ENCODE results near the gene DCTN1.

The DCTN1 gene

DNA sequence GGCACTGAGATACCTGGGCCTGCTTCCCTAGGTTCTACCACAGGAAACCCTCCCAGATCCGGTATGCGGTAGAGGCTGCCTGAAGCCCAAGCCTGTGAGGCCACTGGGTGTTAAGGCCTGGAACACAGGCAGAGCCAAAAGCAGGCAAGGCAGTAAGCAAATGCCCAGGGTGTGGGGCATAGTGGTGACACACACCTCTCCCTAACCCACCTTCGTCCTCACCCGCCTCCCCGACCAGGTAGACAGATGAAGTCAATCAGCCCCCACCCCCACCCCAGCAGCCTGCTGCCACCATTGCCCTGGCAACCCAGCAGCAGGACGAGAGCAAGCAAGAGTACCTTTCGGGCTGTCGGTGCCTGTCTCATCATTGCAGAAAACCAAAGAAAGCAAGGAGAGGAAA, 6.1 kb downstream of the DCTN1 start:
- Histone ChIP-seq H2AK5ac (ENCODE audit: low read length) (no peak overlapping the region), H2BK120ac (ENCODE audit: low read depth, low read length) (no peak overlapping the region), H2BK15ac (replicated peaks; ENCODE audit: low read depth) (no peak overlapping the region), H3K4me3 (ENCODE audit: low read length) (no peak overlapping the region), H4K5ac (ENCODE audit: low read length) (no peak overlapping the region), H3K27me3 (ENCODE audit: insufficient read depth, low read length, poor library complexity) (no peaks in the 10 kb centered on the region), H4K8ac (ENCODE audit: low read depth, low read length) (no peak overlapping the region), H3K4me1 (ENCODE audit: control insufficient read depth, low read depth, low read length) (peaks cover 17% of the 10 kb centered on the region), H3K79me1 (ENCODE audit: low read length) (peaks cover 33% of the 10 kb centered on the region), H3K9ac (ENCODE audit: low read length) (peak overlapping the region; percentile 64), H3K79me2 (ENCODE audit: control insufficient read depth, insufficient read depth, low read length) (peaks cover 13% of the 10 kb centered on the region), H3K23ac (ENCODE audit: low read length) (no peak overlapping the region), H3K56ac (ENCODE audit: low read length) (peak overlapping the region; percentile 65), H3K4me2 (ENCODE audit: low read length) (peak overlapping the region; percentile 82), H3K4ac (ENCODE audit: low read depth, low read length) (no peak overlapping the region), H3K36me3 (ENCODE audit: control insufficient read depth, insufficient read depth, low read length) (peaks cover 11% of the 10 kb centered on the region), H3K27ac (ENCODE audit: low read depth, low read length) (no peak overlapping the region), H3K18ac (ENCODE audit: low read length) (no peak overlapping the region), H2BK5ac (ENCODE audit: low read length) (no peak overlapping the region)
- WGBS (ENCODE audit: extremely low coverage, insufficient coverage, low lambda C conversion rate) = no CpG with 5 or more reads among the region's 8 CpGs
- peak; percentile 50 for DNase-seq

DNA sequence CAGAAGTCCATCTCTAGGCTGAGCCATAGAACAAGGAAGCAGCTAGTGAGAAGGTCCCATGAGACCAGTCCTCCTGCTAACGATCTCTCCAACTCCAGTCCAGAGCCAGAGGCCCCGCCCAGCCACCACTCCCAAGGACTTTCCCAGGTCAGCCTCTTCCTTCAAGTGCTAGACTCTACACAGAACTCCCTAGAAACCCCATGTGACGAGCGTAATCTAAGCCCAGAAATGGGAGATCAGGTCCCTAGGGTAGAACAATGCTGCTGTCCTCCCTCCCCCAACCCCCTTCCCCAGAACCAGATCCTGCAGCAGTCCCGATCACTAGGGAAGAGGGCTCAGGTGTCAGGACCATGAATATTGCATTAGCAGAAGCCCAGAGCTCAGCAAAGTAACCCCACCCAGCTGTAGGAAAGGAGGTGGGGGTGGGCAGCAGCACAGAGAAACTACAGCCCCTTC, 6.9 kb downstream of the DCTN1 start:
- Histone ChIP-seq H2BK120ac (ENCODE audit: low read depth, low read length) (no peak overlapping the region), H3K27me3 (ENCODE audit: insufficient read depth, low read length, poor library complexity) (no peaks in the 10 kb centered on the region), H3K23ac (ENCODE audit: low read length) (no peak overlapping the region), H3K79me2 (ENCODE audit: control insufficient read depth, insufficient read depth, low read length) (peaks cover 9% of the 10 kb centered on the region), H3K4me3 (ENCODE audit: low read length) (no peak overlapping the region), H3K4me1 (ENCODE audit: control insufficient read depth, low read depth, low read length) (peaks cover 17% of the 10 kb centered on the region), H3K9ac (ENCODE audit: low read length) (no peak overlapping the region), H3K18ac (ENCODE audit: low read length) (no peak overlapping the region), H4K8ac (ENCODE audit: low read depth, low read length) (no peak overlapping the region), H3K27ac (ENCODE audit: low read depth, low read length) (no peak overlapping the region), H3K4me2 (ENCODE audit: low read length) (no peak overlapping the region), H2AK5ac (ENCODE audit: low read length) (no peak overlapping the region), H3K56ac (ENCODE audit: low read length) (no peak overlapping the region), H3K79me1 (ENCODE audit: low read length) (peaks cover 33% of the 10 kb centered on the region), H2BK5ac (ENCODE audit: low read length) (no peak overlapping the region), H2BK15ac (replicated peaks; ENCODE audit: low read depth) (no peak overlapping the region), H4K5ac (ENCODE audit: low read length) (no peak overlapping the region), H3K36me3 (ENCODE audit: control insufficient read depth, insufficient read depth, low read length) (peaks cover 13% of the 10 kb centered on the region), H3K4ac (ENCODE audit: low read depth, low read length) (no peak overlapping the region)
- WGBS (ENCODE audit: extremely low coverage, insufficient coverage, low lambda C conversion rate) = no CpG with 5 or more reads among the region's 5 CpGs
- DNase-seq = peak; percentile 74

DNA sequence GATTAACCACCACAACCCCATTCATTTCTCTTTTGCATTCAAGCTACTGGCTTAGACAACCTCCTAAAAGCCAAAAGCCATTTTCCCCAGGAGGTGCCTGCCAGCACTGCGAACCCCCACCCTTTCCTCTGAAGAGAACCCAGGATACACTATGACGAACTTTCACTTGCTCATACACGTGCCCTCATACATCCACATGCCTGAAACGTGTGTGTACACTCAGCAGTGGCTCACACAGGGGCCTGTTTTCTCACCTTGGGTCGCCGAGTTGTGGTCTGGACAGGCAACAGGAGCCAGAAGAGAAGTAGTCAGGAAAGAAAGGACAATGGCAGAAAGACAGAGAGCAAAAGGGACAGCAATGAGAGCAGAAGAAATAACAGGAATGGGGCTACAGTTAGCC, 7.4 kb downstream of the DCTN1 start:
- peaks cover 14% of the 10 kb centered on the region for H3K36me3 ChIP-seq (ENCODE audit: control insufficient read depth, insufficient read depth, low read length)
- no peak overlapping the region for H3K4me2 ChIP-seq (ENCODE audit: low read length)

DNA sequence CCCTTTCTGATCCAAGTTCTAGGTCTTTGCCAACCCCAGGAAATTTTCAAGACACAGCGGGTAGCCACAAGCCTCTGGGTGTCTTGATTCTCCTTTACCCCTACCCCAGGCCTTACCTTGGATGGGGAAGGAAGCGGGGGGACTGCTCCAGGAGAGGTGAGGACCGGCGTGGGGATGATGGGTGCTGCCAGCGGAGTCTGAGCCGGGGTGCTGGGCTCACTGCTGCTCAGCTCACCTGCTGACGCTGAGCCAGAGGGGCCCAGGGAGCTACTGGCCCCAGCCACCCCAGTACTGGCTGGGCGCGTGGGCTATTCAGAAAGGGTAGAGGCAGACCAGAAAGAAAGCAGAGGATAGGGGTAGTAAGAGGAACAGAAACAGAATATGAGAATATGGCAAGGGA, 8.7 kb downstream of the DCTN1 start:
- H2BK120ac ChIP-seq (ENCODE audit: low read depth, low read length) = no peak overlapping the region
- no peak overlapping the region for H3K23ac ChIP-seq (ENCODE audit: low read length)
- H2BK15ac ChIP-seq (replicated peaks; ENCODE audit: low read depth) = no peak overlapping the region
- no peak overlapping the region for H3K56ac ChIP-seq (ENCODE audit: low read length)
- no CpG with 5 or more reads among the region's 9 CpGs for WGBS (ENCODE audit: extremely low coverage, insufficient coverage, low lambda C conversion rate)
- H3K9ac ChIP-seq (ENCODE audit: low read length) = no peak overlapping the region
- no peak for DNase-seq
- no peak overlapping the region for H3K18ac ChIP-seq (ENCODE audit: low read length)
- peaks cover 7% of the 10 kb centered on the region for H3K79me2 ChIP-seq (ENCODE audit: control insufficient read depth, insufficient read depth, low read length)
- peaks cover 17% of the 10 kb centered on the region for H3K4me1 ChIP-seq (ENCODE audit: control insufficient read depth, low read depth, low read length)
- no peak overlapping the region for H2BK5ac ChIP-seq (ENCODE audit: low read length)
- no peak overlapping the region for H4K8ac ChIP-seq (ENCODE audit: low read depth, low read length)
- no peak overlapping the region for H2AK5ac ChIP-seq (ENCODE audit: low read length)
- no peak overlapping the region for H3K4me2 ChIP-seq (ENCODE audit: low read length)
- peaks cover 24% of the 10 kb centered on the region for H3K79me1 ChIP-seq (ENCODE audit: low read length)
- no peak overlapping the region for H3K27ac ChIP-seq (ENCODE audit: low read depth, low read length)
- H3K36me3 ChIP-seq (ENCODE audit: control insufficient read depth, insufficient read depth, low read length) = peaks cover 23% of the 10 kb centered on the region
- H3K4me3 ChIP-seq (ENCODE audit: low read length) = no peak overlapping the region
- H4K5ac ChIP-seq (ENCODE audit: low read length) = no peak overlapping the region
- H3K4ac ChIP-seq (ENCODE audit: low read depth, low read length) = no peak overlapping the region
- H3K27me3 ChIP-seq (ENCODE audit: insufficient read depth, low read length, poor library complexity) = no peaks in the 10 kb centered on the region

More for the DNA sequence above, 7.4 kb downstream of the DCTN1 start:
- H4K8ac ChIP-seq (ENCODE audit: low read depth, low read length) = no peak overlapping the region
- H2BK5ac ChIP-seq (ENCODE audit: low read length) = no peak overlapping the region
- no peak overlapping the region for H2BK120ac ChIP-seq (ENCODE audit: low read depth, low read length)
- no peak overlapping the region for H3K56ac ChIP-seq (ENCODE audit: low read length)
- no peak overlapping the region for H3K4ac ChIP-seq (ENCODE audit: low read depth, low read length)
- peaks cover 17% of the 10 kb centered on the region for H3K4me1 ChIP-seq (ENCODE audit: control insufficient read depth, low read depth, low read length)
- H2AK5ac ChIP-seq (ENCODE audit: low read length) = no peak overlapping the region
- no peak overlapping the region for H3K23ac ChIP-seq (ENCODE audit: low read length)
- H3K79me2 ChIP-seq (ENCODE audit: control insufficient read depth, insufficient read depth, low read length) = peaks cover 7% of the 10 kb centered on the region
- H3K9ac ChIP-seq (ENCODE audit: low read length) = peak overlapping the region; percentile 18
- no peak overlapping the region for H4K5ac ChIP-seq (ENCODE audit: low read length)
- no peak overlapping the region for H3K27ac ChIP-seq (ENCODE audit: low read depth, low read length)
- no CpG with 5 or more reads among the region's 6 CpGs for WGBS (ENCODE audit: extremely low coverage, insufficient coverage, low lambda C conversion rate)
- H3K4me3 ChIP-seq (ENCODE audit: low read length) = no peak overlapping the region
- H2BK15ac ChIP-seq (replicated peaks; ENCODE audit: low read depth) = no peak overlapping the region
- peaks cover 30% of the 10 kb centered on the region for H3K79me1 ChIP-seq (ENCODE audit: low read length)
- no peak for DNase-seq
- no peak overlapping the region for H3K18ac ChIP-seq (ENCODE audit: low read length)
- H3K27me3 ChIP-seq (ENCODE audit: insufficient read depth, low read length, poor library complexity) = no peaks in the 10 kb centered on the region

DNA sequence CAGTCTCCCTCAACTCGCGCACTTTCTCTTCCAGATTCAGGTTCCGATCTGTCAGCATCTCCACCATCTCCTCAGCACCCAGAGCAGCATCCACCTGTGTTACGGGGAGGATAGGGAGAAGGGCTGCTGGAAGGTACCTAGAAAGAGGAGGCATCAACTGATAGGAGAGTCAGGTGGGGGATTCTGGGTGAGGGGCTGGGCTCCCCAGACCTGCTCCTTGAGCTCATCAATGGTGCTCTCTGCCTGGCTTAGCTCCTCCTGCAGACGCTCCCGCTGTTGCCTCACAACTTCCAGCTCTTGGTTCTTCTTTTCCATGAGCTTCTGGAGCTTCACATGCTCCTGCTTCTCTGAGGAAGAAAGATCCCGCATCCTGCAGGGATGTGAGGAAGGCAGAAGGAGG, 10.1 kb downstream of the DCTN1 start:
- Histone ChIP-seq H2BK5ac (ENCODE audit: low read length) (no peak overlapping the region), H3K4me1 (ENCODE audit: control insufficient read depth, low read depth, low read length) (peaks cover 17% of the 10 kb centered on the region), H2BK120ac (ENCODE audit: low read depth, low read length) (no peak overlapping the region), H3K27ac (ENCODE audit: low read depth, low read length) (no peak overlapping the region), H3K36me3 (ENCODE audit: control insufficient read depth, insufficient read depth, low read length) (peaks cover 28% of the 10 kb centered on the region), H2BK15ac (replicated peaks; ENCODE audit: low read depth) (no peak overlapping the region), H3K27me3 (ENCODE audit: insufficient read depth, low read length, poor library complexity) (no peaks in the 10 kb centered on the region), H3K4me3 (ENCODE audit: low read length) (no peak overlapping the region), H3K23ac (ENCODE audit: low read length) (no peak overlapping the region), H3K56ac (ENCODE audit: low read length) (no peak overlapping the region), H3K4me2 (ENCODE audit: low read length) (no peak overlapping the region), H3K4ac (ENCODE audit: low read depth, low read length) (no peak overlapping the region), H3K79me2 (ENCODE audit: control insufficient read depth, insufficient read depth, low read length) (peaks cover 7% of the 10 kb centered on the region), H4K8ac (ENCODE audit: low read depth, low read length) (no peak overlapping the region), H3K79me1 (ENCODE audit: low read length) (peaks cover 21% of the 10 kb centered on the region), H3K18ac (ENCODE audit: low read length) (no peak overlapping the region), H2AK5ac (ENCODE audit: low read length) (no peak overlapping the region), H4K5ac (ENCODE audit: low read length) (no peak overlapping the region), H3K9ac (ENCODE audit: low read length) (no peak overlapping the region)
- no peak for DNase-seq
- no CpG with 5 or more reads among the region's 7 CpGs for WGBS (ENCODE audit: extremely low coverage, insufficient coverage, low lambda C conversion rate)

DNA sequence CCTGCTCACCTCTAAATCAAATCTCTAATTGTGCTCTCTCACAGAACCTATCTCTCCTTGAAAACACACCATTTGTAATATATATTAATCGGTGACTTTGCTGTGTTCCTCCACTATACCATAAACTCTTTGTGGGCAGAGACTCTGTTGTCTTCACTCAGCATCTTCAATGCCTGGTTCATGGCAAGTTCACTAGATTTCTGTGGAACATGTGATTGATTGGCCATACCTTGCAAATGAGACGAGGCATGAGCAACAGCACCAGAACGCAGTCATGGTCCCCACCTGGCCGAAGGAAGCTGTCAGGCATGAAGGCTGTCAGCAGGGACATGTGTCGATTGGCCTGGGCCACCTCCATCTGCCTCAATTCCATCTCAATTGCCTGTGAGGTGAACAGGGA, 11.6 kb downstream of the DCTN1 start:
- Histone ChIP-seq H2BK5ac (ENCODE audit: low read length) (no peak overlapping the region), H4K5ac (ENCODE audit: low read length) (no peak overlapping the region), H3K27ac (ENCODE audit: low read depth, low read length) (no peak overlapping the region), H3K4me3 (ENCODE audit: low read length) (no peak overlapping the region), H3K4me2 (ENCODE audit: low read length) (no peak overlapping the region), H3K4ac (ENCODE audit: low read depth, low read length) (no peak overlapping the region), H3K56ac (ENCODE audit: low read length) (no peak overlapping the region), H2BK15ac (replicated peaks; ENCODE audit: low read depth) (no peak overlapping the region), H3K27me3 (ENCODE audit: insufficient read depth, low read length, poor library complexity) (no peaks in the 10 kb centered on the region), H4K8ac (ENCODE audit: low read depth, low read length) (no peak overlapping the region), H3K23ac (ENCODE audit: low read length) (no peak overlapping the region), H3K4me1 (ENCODE audit: control insufficient read depth, low read depth, low read length) (peaks cover 8% of the 10 kb centered on the region), H3K36me3 (ENCODE audit: control insufficient read depth, insufficient read depth, low read length) (peaks cover 30% of the 10 kb centered on the region), H3K9ac (ENCODE audit: low read length) (no peak overlapping the region), H2AK5ac (ENCODE audit: low read length) (no peak overlapping the region), H3K79me1 (ENCODE audit: low read length) (peaks cover 13% of the 10 kb centered on the region), H3K79me2 (ENCODE audit: control insufficient read depth, insufficient read depth, low read length) (peaks cover 5% of the 10 kb centered on the region), H2BK120ac (ENCODE audit: low read depth, low read length) (no peak overlapping the region), H3K18ac (ENCODE audit: low read length) (no peak overlapping the region)
- DNase-seq = no peak
- WGBS (ENCODE audit: extremely low coverage, insufficient coverage, low lambda C conversion rate) = no CpG with 5 or more reads among the region's 5 CpGs
